NT2/D1 (cell line): ENCODE measurements around the gene GLP2R.

ENCODE experiments used
- SUZ12 ChIP-seq: IDR thresholded peaks from 2 replicates; pipeline ENCODE4 v1.6.1; 2011; ENCODE audit not compliant: insufficient read length, insufficient read depth; ENCODE audit errors: extremely low read depth
- YY1 ChIP-seq: IDR thresholded peaks from 2 replicates; pipeline ENCODE4 v1.6.1; 2011; ENCODE audit not compliant: insufficient read length, insufficient read depth
- ZNF274 ChIP-seq: IDR thresholded peaks from 2 replicates; pipeline ENCODE4 v1.6.1; 2011; ENCODE audit warnings: mild to moderate bottlenecking, low read depth, low read length

GRCh38 chr17:9825641-9826150 lies at the start of gene GLP2R:
- TF ChIP-seq YY1 (no peak), ZNF274 (no peak), SUZ12 (no peak)
